C4-2B (cell line): Measurements from ENCODE around the gene SGCG.
A peak's percentile ranks its signal among the peaks of the same experiment; 100 is the strongest.

Experiments used
- H3K27ac ChIP-seq: fragments of 450-650 bp; 2 replicates; pipeline ENCODE4 v1.5.1; 2017
- ZFX ChIP-seq: fragments of 450-650 bp; IDR thresholded peaks from 2 replicates; pipeline ENCODE4 v1.6.1; 2017
- TF ChIP-seq, protein P1 (sequence below): fragments of 450-650 bp; conservative IDR thresholded peaks from 2 replicates; pipeline ENCODE4 v1.5.1; 2017; ENCODE audit warnings: mild to moderate bottlenecking

SGCG gene

DNA sequence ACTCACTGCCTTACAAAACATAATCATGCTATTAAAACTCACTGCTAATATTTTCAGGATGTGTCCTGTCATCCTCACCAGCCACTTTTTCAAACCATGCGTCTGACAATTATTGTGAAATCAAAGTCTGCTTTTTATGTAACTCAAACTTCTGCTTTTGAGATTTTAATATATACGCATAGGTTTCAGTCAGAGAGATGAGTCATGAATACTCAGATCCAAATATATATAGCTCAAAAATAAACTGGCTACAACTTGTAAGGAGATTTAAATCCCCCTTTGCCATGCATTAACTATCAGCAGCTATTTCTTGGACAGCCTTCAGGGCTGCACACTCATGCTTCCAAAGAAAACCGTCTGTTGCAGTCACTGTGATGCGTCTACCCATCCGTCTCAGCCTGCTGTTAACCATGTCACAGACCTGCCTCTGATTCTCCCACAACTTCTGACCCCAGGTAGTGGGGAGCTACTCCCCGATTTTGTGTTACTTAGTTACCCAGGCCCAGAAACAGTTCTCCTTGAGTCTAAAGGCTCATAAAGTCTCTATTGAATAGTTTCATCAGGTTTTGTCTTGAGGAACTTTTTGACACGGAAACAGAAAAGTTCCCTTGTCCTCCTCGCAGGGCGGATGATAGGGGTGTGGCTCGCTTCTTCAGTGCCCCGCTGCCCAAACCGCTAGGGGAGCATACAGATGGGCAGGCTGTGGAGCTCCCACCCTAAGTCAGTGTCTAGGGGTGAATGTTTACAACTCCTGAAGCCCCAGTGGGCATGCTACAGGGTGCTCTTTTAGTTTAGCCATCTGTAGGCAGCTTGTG is 33.8 kb upstream of the SGCG start:
- no peak overlapping the region for H3K27ac ChIP-seq
- TF ChIP-seq, protein P1, sequence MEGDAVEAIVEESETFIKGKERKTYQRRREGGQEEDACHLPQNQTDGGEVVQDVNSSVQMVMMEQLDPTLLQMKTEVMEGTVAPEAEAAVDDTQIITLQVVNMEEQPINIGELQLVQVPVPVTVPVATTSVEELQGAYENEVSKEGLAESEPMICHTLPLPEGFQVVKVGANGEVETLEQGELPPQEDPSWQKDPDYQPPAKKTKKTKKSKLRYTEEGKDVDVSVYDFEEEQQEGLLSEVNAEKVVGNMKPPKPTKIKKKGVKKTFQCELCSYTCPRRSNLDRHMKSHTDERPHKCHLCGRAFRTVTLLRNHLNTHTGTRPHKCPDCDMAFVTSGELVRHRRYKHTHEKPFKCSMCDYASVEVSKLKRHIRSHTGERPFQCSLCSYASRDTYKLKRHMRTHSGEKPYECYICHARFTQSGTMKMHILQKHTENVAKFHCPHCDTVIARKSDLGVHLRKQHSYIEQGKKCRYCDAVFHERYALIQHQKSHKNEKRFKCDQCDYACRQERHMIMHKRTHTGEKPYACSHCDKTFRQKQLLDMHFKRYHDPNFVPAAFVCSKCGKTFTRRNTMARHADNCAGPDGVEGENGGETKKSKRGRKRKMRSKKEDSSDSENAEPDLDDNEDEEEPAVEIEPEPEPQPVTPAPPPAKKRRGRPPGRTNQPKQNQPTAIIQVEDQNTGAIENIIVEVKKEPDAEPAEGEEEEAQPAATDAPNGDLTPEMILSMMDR = no peak
- no peak for TF ChIP-seq ZFX

DNA sequence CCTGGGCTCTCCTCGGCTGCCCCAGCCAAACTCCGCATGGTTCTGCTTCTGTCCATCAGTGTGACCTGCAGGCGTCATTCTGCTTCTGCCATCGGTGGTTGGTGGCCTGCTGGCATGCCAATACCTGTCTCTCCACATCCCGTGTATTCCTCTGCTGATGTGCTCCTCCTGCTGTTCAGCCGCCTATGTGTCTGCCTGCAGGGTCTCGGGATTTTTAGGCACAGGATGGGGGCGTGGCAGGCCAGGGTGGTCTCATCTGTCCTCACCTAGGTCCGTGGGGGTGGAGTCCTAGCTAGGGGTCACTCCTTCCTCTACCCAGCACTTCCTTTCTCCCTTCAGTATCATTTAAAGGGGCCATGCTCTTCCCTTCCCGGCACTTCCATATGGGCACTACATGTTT is 33.0 kb upstream of the SGCG start:
- TF ChIP-seq, protein P1 = no peak
- TF ChIP-seq ZFX = no peak
- no peak overlapping the region for H3K27ac ChIP-seq

DNA sequence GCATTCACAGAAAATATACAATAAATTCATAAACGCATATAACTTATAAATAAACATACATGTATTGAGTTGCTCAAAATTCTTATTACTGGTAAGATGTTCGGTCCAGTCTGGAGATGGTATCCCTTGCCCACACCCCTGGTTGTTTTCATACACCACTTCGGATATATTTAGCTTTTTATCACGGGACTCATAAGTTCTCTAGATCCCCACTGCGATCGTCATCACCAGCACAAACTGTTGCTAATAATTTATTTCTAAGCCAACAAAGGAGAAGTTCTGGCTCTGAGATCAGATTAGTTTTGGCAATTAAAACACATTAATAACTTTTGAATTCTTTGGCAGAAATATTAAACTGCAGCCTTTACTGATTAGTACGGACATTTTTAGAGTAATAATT is 23.0 kb upstream of the SGCG start:
- TF ChIP-seq ZFX = no peak
- TF ChIP-seq, protein P1 = no peak
- no peak overlapping the region for H3K27ac ChIP-seq

DNA sequence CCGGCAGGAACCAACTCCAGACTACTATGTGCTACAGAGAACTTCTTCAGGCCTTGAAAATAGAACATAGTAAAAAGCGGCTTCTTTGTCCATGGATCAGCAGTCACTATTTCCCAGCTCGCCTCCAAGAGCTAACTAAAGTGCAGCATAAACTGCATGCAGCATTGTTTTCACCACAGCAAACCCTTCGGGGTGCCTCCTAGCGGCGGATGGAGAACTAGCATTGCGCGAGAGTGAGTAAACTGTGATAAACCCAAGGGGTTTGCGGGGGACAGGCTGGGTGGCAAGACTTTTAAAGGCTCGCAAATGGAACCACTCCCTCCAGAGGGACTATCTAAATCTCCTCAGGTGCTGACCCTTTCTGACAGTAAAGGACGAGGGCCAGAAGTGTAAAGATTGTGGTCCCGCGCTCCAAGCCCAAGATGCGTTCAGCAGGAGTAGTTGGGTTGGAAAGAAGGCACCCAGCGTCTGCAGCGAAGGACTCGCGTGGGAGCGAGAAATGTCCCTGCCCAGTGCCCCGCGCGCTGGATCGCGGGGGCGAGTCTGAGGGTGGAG is 21.5 kb upstream of the SGCG start:
- TF ChIP-seq ZFX = no peak
- TF ChIP-seq, protein P1 = peak; percentile 94
- H3K27ac ChIP-seq = no peak overlapping the region

DNA sequence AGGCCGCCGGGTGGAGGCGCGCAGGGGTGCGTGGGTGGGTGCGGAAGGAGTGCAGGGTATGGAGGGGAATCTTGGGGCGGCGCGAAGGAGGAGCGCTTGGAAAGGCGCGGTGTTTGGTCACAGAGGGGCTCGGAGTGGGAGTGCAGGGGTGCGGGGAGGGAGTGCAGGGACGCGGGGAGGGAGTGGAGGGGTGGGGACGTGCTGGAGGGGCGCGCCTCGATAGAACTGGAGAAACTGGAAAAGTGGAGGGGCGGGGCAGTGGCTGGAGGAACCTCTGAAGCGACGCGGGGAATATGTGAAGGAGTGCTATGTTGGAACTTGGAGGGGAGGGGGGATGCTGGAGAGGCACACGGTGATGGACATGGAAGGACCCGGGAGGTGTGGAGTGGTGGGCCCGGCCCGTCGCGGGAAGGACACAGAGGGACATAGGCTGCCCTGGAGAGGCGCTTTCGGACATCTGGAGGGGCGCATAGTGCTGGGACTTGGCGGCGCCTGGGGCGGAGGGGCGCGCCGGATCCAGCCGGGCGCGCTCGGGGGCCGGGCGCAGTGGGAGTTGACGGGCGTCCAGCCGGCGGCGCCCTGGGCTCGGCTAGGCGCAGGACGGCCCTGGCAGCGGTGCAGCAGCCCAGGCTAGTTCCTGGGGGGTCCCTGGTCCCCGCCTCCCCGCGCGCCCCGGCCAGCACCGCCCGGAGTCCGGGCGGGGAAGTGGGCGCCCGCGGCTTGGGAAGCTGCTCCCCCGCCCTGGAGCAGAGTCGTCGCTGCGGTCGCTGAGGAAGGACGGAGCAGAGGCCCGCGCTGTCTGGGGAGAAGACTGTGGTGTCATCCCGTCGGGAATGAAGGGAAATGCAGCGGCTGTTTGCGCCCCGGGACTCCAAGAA is 20.8 kb upstream of the SGCG start:
- TF ChIP-seq, protein P1 = no peak
- TF ChIP-seq ZFX = no peak
- H3K27ac ChIP-seq = no peak overlapping the region

DNA sequence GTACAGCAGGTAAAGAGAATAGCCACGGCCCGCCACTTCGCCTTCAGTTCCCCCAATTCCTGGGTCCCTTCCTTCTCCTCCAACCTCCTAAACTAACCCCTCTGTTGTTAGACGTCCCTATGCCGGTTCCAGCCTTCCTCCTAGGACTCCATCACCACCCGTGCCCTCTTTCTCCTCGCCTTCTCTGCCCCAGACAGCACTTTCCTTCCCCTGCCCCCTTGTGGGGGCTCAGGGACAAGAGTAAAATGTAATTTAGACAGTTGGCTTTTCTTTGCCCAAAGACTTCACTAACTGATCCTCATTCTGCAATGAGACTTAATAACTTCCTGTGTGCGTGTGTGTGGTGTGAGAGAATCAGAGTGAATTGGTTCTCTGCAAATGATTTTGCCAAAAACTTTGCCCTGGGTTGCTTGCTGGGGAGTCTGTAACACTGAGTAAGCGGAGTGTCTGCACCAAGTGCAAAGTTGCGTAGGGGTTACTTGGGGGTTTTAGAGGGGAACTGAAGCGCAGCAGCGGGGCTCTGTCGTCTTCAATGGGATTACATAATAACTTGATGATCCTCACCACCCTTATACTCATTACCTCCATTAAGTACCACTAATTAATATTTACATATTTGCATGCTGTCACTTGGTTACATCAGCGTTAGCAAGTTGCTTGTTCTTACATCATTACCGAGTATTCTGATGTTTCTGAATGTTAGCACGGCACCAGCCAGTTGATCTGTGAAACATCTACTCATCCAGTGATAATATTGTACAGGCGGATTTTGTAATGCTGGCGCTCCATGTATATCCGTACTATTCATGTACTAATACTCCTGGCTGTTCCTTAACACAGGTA is 19.9 kb upstream of the SGCG start:
- TF ChIP-seq ZFX = no peak
- TF ChIP-seq, protein P1 = peak; percentile 42
- H3K27ac ChIP-seq = no peak overlapping the region
